ENCODE measurements around the gene NPM1.

- TF ChIP-seq EZH2 (IDR thresholded peaks at IDR 0.05; ENCODE audit: low read length, unreplicated experiment): no peak
- no peak for TF ChIP-seq CTCF (conservative IDR thresholded peaks at IDR 0.05; ENCODE audit: low read depth, low read length)
Measured at GRCh38 chr5:171357843-171358242, 29.8 kb upstream of the NPM1 start.
